HepG2 (cell line): ENCODE results near the gene ATP2A2. TPM values are rescaled to one million over a fixed set of nuclear protein-coding genes. Genes with fewer than 3 reads are reported as not detected.
A peak's percentile ranks its signal among the peaks of the same experiment; 100 is the strongest.

Source experiments
- ETV6 ChIP-seq: sonication (generic); formaldehyde crosslinking; conservative IDR thresholded peaks from 2 replicates; pipeline ENCODE4 v1.4.0; 2020; ENCODE audit warnings: missing genetic modification reagents
- GMEB1 ChIP-seq: sonication (generic); formaldehyde crosslinking; IDR thresholded peaks from 2 replicates; pipeline ENCODE4 v1.5.1; 2020; ENCODE audit warnings: missing genetic modification reagents, mild to moderate bottlenecking, borderline replicate concordance
- HOXA9 ChIP-seq: sonication (generic); formaldehyde crosslinking; IDR thresholded peaks from 2 replicates; pipeline ENCODE4 v1.8.1; 2022; ENCODE audit warnings: missing genetic modification reagents, mild to moderate bottlenecking, moderate library complexity, borderline replicate concordance
- MAFG ChIP-seq: sonication (generic); formaldehyde crosslinking; IDR thresholded peaks from 2 replicates; pipeline ENCODE4 v1.5.1; 2020; ENCODE audit warnings: mild to moderate bottlenecking, missing genetic modification reagents
- MED13 ChIP-seq: sonication (generic); formaldehyde crosslinking; IDR thresholded peaks from 2 replicates; pipeline ENCODE4 v1.5.0; 2020; ENCODE audit warnings: missing genetic modification reagents
- MED8 ChIP-seq: sonication (generic); formaldehyde crosslinking; IDR thresholded peaks from 2 replicates; pipeline ENCODE4 v1.8.1; 2023; ENCODE audit warnings: mild to moderate bottlenecking, missing genetic modification reagents; ENCODE audit not compliant: insufficient replicate concordance
- MIER3 ChIP-seq: IDR thresholded peaks from 2 replicates; pipeline ENCODE4 v1.6.1; 2016; ENCODE audit warnings: missing compliant biosample characterization, borderline replicate concordance
- MXD1 ChIP-seq: sonication (generic); formaldehyde crosslinking; IDR thresholded peaks from 2 replicates; pipeline ENCODE4 v1.4.0; 2020; ENCODE audit warnings: mild to moderate bottlenecking, missing genetic modification reagents
- NAIF1 ChIP-seq: sonication (generic); formaldehyde crosslinking; IDR thresholded peaks from 2 replicates; pipeline ENCODE4 v1.5.0; 2020; ENCODE audit warnings: mild to moderate bottlenecking, missing genetic modification reagents, borderline replicate concordance
- NR2F1 ChIP-seq, 2 experiments: fragments of 450-650 bp in 1 of 2; formaldehyde crosslinking in 1 of 2; IDR thresholded peaks; 2 replicates each; pipeline versions ENCODE4 v1.5.0 to v1.6.1; 2016 to 2020; ENCODE audit warnings: mild to moderate bottlenecking in 1 of 2, missing compliant biosample characterization in 1 of 2, missing genetic modification reagents in 1 of 2, moderate library complexity in 1 of 2
- RORA ChIP-seq: sonication (generic); formaldehyde crosslinking; IDR thresholded peaks from 2 replicates; pipeline ENCODE4 v1.5.0; 2020; ENCODE audit warnings: mild to moderate bottlenecking, missing genetic modification reagents, moderate library complexity
- SIX4 ChIP-seq: sonication (generic); formaldehyde crosslinking; IDR thresholded peaks from 2 replicates; pipeline ENCODE4 v1.4.0; 2020; ENCODE audit warnings: missing genetic modification reagents
- SMARCC2 ChIP-seq: fragments of 450-650 bp; IDR thresholded peaks from 2 replicates; pipeline ENCODE4 v1.6.1; 2017; ENCODE audit warnings: antibody characterized with exemption, mild to moderate bottlenecking
- WIZ ChIP-seq: sonication (generic); formaldehyde crosslinking; IDR thresholded peaks from 2 replicates; pipeline ENCODE4 v1.5.1; 2020; ENCODE audit warnings: mild to moderate bottlenecking, missing genetic modification reagents
- ZBTB2 ChIP-seq: sonication (generic); formaldehyde crosslinking; IDR thresholded peaks from 2 replicates; pipeline ENCODE4 v1.8.0; 2022; ENCODE audit warnings: low read depth, missing genetic modification reagents
- ZBTB20 ChIP-seq: sonication (generic); formaldehyde crosslinking; IDR thresholded peaks from 2 replicates; pipeline ENCODE4 v1.8.1; 2023; ENCODE audit warnings: missing genetic modification reagents, low read depth, mild to moderate bottlenecking, borderline replicate concordance
- ZNF33B ChIP-seq: sonication (generic); formaldehyde crosslinking; IDR thresholded peaks from 2 replicates; pipeline ENCODE4 v1.5.1; 2020; ENCODE audit warnings: mild to moderate bottlenecking, missing genetic modification reagents
- ZNF414 ChIP-seq: sonication (generic); formaldehyde crosslinking; IDR thresholded peaks from 2 replicates; pipeline ENCODE4 v1.5.0; 2020; ENCODE audit warnings: missing genetic modification reagents
- ZNF549 ChIP-seq: sonication (generic); formaldehyde crosslinking; IDR thresholded peaks from 2 replicates; pipeline ENCODE4 v1.5.0; 2020; ENCODE audit warnings: missing genetic modification reagents
- ZNF556 ChIP-seq: sonication (generic); formaldehyde crosslinking; IDR thresholded peaks from 2 replicates; pipeline ENCODE4 v1.4.0; 2020; ENCODE audit warnings: mild to moderate bottlenecking, missing genetic modification reagents, borderline replicate concordance
- ZNF558 ChIP-seq: sonication (generic); formaldehyde crosslinking; IDR thresholded peaks from 2 replicates; pipeline ENCODE4 v1.9.0; 2022; ENCODE audit warnings: mild to moderate bottlenecking, missing genetic modification reagents, borderline replicate concordance
- ZNF580 ChIP-seq: IDR thresholded peaks from 2 replicates; pipeline ENCODE4 v1.6.1; 2016; ENCODE audit warnings: low read depth, borderline replicate concordance
- ZNF713 ChIP-seq: sonication (generic); formaldehyde crosslinking; IDR thresholded peaks from 2 replicates; pipeline ENCODE4 v1.4.0; 2020; ENCODE audit warnings: mild to moderate bottlenecking, missing genetic modification reagents
- ZNF747 ChIP-seq: sonication (generic); formaldehyde crosslinking; IDR thresholded peaks from 2 replicates; pipeline ENCODE4 v1.8.1; 2023; ENCODE audit warnings: missing genetic modification reagents, mild to moderate bottlenecking, borderline replicate concordance
- ZNF777 ChIP-seq: sonication (generic); formaldehyde crosslinking; IDR thresholded peaks from 2 replicates; pipeline ENCODE4 v1.4.0; 2020; ENCODE audit warnings: missing genetic modification reagents
- ZNF891 ChIP-seq: sonication (generic); formaldehyde crosslinking; IDR thresholded peaks from 2 replicates; pipeline ENCODE4 v1.5.0; 2020; ENCODE audit warnings: mild to moderate bottlenecking, missing genetic modification reagents
- polyA plus RNA-seq, 8 experiments: library from polyadenylated mRNA; depleted of rRNA in 3 of 8; stranded (reverse) in 7 of 8; unstranded in 1 of 8; fragments of >200 nt; fragmentation: Illumina TruSeq in 4 of 8; extraction: Trizol in 4 of 8; gene quantifications; 2 replicates each; pipeline versions ENCODE4 v1.2.1 to v1.2.3, GENCODE V29; 2011 to 2016; ENCODE audit warnings: low read depth in 4 of 8, missing spikeins in 1 of 8, mixed read lengths in 1 of 8; ENCODE audit not compliant: insufficient read depth in 1 of 8
- total RNA-seq, 5 experiments: library from RNA; depleted of rRNA; stranded (reverse); fragments of >200 nt; fragmentation: Illumina TruSeq; extraction: Trizol; gene quantifications; 2 replicates each; pipeline ENCODE4 v1.2.3, GENCODE V29; 2016; ENCODE audit warnings: low read depth in 1 of 5

The ATP2A2 gene
- total and polyA plus RNA-seq, 2 of the 13 experiments (the other 11 are each of a cell fraction or from before 2014, with no cell fraction given) = 35.4 to 85.5 TPM

- TF ChIP-seq MIER3 (no peak), ETV6 (peak; percentile 13; the same call in 1 of the 2 replicates), ZNF33B (CRISPR knock-in tag) (no peak), MED13 (CRISPR knock-in tag) (no peak), ZBTB2 (no peak), ZNF891 (CRISPR knock-in tag) (peak; percentile 74; the same call in 1 of the 2 replicates), ZNF713 (CRISPR knock-in tag) (0 out of 2 replicates have a peak, but pooled peaks have one; percentile 65), ZNF549 (no peak), ZNF556 (CRISPR knock-in tag) (no peak), ZNF414 (peak; percentile 76; the same call in 1 of the 2 replicates), SMARCC2 (no peak), MAFG (CRISPR knock-in tag) (no peak), MXD1 (CRISPR knock-in tag) (0 out of 2 replicates have a peak, but pooled peaks have one; percentile 34), ZNF580 (CRISPR knock-in tag) (peak; percentile 66; the same call in 1 of the 2 replicates), ZNF777 (CRISPR knock-in tag) (0 out of 2 replicates have a peak, but pooled peaks have one; percentile 30), MED8 (no peak), HOXA9 (CRISPR knock-in tag) (no peak), ZBTB20 (CRISPR knock-in tag) (no peak; the same call in 1 of the 2 replicates), GMEB1 (CRISPR knock-in tag) (peak; percentile 41), NAIF1 (CRISPR knock-in tag) (no peak), NR2F1 (CRISPR knock-in tag; IDR thresholded peaks at IDR 0.05) (no peak), ZNF558 (CRISPR knock-in tag) (no peak), SIX4 (CRISPR knock-in tag) (peak; percentile 23; the same call in 1 of the 2 replicates), WIZ (CRISPR knock-in tag) (no peak), RORA (CRISPR knock-in tag) (no peak), ZNF747 (CRISPR knock-in tag) (peak; percentile 87)
Observed at GRCh38 chr12:110247340-110248095, 33.5 kb upstream of the ATP2A2 start (continued).
